Activated CD4-positive, alpha-beta T cell treated with anti-CD3 and anti-CD28 coated beads, Interleukin-2, amount 50 U/mL, for 24 hours (primary cell): ENCODE data around the gene ACOX3.
"Not testable (repeated sequence)": the region's sequence is repeated elsewhere in the genome, so short reads cannot be mapped to it uniquely, and the experiment has no call there.

Experiments used
- DNase-seq, 2 donors: peaks; one replicate each; pipeline ENCODE4 v3.0.0-alpha.2; 2020; ENCODE audit warnings: low read depth in 1 of 2, low spot score in 1 of 2

Gene ACOX3

DNA sequence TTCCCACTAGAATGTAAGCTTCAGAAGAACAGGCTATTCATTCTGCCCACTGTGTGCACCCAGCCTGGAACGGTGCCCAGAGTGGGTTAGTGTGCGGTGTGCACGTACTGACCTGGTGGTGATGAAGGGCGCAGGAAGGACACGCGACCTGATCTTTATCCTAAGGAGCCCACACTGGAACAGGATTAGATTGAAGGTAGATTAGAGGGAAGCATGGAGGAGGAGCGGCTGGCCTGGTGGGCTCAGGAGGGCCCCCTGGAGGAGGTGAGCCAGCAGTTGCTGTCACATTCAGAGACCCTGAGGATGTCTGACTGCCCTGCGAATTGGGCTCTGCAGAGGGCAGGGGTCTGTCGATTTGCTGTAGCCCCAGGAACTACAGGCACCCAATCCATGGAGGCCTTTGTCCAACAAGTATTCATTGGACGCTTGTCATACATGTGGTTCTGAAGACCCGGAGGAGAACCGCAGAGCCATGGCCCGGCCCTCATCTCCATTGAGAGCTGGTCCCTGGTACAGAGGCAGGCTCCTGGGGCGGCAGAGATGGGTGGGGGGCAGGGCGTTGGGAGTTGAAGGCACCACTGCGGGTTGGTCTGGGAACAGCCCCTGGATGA lies 97.8 kb downstream of the ACOX3 start:
- no peak for DNase-seq

DNA sequence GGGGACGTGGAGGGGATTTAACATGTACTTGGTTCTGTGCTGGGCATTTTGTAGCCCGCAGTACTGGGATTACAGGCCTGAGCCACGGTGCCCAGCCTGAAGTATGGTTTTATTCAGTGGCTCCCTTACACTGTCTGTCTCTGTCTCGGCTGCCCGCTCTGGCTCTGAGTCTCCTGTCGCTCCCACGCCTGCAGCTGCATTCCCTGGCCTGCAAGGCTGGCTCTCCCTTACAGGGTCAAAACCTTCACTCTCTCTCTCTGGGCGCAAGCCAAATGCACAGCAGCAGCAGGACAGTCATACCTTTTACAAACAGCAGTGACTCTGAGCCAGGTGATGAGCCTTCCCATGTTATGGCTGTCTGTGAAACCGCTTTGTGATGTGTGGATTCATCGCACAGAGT lies 98.8 kb downstream of the ACOX3 start:
- DNase-seq = no peak

DNA sequence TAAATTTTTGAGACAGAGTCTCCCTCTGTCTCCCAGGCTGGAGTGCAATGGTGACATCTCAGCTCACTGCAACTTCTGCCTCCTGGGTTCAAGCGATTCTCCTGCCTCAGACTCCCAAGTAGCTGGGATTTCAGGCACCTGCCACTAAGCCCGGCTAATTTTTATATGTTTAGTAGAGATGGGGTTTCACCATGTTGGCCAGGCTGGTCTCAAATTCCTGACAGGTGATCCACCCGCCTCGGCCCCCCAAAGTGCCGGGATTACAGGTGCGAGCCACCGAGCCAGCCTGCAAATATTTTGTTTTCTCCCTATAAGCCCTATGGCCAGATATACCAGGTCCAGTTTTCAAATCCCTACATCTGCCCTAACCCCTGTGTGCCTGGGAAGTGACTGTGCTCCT lies 99.2 kb downstream of the ACOX3 start:
- DNase-seq = not testable (repeated sequence)

DNA sequence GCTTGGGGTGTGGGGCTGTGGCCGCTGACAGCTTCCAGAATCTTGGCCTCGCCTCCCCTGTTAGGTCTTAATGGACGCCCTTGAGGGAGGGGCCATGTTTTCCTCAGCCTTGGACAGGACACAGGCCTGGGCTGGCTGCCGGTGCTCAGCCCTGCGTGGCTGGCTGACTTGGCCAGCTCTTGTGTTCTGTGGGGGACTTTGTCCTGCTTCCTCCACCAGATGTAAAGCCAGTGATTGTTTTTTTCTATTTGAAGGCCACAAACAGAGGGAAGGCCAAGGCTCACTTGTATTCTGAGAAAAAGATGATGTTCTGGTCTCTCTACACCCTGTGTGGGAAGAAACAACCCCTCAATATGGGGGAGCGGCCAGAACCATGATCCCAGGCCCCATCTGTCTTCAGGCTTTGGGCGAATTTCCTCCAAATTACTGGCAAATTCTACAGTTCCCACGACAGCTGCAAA lies 99.7 kb downstream of the ACOX3 start:
- no peak for DNase-seq

DNA sequence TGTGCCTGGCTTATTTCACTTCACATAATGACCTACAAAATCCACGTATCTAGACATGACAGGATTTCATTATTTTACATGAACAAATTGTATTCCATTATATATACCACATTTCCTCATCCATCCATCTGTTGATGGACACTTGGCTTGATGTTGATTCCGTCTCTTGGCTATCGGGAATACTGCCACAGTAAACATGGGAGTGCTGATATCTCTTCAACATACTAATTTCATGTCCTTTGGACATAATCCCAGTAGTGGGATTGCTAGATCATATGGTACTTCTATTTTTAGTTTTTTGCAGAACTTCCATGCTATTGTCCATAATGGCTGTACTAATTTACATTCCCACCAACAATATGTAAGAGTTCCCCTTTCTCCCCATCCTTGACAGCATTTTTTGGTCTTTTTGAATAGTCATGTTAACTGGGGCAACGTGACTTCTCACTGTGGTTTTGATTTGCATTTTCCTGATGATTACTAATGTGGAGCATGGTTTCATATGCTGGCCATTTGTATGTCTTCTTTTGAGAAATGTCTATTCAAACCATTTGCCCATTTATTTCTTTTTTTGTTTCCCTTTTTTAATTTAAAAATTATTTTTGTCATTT lies 102.1 kb downstream of the ACOX3 start:
- DNase-seq = no peak

DNA sequence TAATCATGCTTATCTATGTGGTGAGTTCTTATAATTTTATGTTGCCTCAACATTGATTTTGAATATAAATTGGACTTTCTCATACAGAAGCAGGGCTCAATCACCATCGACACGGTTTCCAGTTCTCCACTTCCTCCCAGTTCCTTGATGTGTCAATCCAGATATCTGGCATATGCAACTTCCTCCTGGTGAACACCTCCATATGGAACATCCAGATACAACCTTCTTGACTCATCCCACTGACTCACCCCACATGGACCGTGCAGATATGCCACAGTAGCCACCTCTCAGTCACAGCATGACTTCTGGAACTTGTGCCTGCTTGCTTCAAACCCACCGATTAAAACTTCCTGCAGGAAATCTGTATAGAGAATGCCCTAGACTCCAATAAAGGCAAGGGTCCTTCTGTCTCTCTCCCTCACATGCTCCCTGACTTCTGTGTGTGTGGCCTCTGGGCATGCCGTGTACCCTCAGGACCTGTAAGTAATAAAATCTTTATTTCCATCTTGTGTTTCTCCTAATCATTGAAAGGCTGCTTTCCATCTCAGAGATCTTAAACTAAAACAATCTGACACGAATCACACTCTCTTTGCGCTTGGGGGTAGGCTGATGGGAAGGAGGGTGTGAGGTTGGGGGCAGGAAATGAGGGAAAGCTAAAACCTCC lies 104.0 kb downstream of the ACOX3 start:
- DNase-seq = no peak

DNA sequence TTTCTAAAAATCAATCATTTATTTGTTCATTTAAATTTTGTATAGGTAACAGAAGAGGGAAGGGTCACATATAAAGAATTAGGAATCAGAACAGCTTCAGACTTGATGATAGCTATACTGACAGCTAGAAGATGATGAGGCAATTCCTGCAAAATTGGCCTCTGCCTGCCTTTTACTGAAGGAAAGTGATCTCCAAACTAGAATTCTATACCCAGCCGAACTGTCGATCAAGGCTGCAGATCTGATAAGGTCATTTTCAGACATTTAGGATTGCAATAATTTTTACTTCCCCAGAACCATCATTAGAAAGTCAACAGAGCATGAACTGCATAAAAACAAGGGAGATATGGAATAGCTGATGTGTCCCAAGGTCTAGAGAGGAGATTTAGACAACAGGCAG lies 104.7 kb downstream of the ACOX3 start:
- DNase-seq = no peak

GRCh38 chr4:8334786-8335460 lies 105.6 kb downstream of the ACOX3 start:
- no peak for DNase-seq

- DNase-seq = no peak
Measured at GRCh38 chr4:8333726-8334460, 106.6 kb downstream of the ACOX3 start.

DNA sequence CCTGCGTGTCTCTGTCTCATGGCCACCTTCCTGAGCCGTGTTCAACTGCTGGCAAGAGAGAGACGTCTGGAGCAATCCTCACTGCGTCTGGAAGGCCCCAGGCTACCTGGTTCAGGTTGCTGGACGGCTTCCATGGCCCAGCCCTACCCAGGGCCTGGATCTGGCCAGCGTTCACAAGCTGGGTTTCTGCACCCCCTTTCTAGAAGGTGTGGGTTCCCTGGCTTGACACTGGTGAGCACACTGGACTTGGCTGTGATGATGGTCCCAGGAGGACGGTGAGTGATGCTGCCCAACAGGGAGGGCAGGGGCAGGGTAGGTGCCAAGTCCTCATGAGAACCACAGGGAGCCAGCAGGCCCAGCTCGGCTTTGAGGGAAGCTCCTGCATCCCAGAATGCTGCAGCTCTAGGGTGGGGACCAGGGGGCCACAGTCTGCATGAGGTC lies 107.6 kb downstream of the ACOX3 start:
- no peak for DNase-seq

DNA sequence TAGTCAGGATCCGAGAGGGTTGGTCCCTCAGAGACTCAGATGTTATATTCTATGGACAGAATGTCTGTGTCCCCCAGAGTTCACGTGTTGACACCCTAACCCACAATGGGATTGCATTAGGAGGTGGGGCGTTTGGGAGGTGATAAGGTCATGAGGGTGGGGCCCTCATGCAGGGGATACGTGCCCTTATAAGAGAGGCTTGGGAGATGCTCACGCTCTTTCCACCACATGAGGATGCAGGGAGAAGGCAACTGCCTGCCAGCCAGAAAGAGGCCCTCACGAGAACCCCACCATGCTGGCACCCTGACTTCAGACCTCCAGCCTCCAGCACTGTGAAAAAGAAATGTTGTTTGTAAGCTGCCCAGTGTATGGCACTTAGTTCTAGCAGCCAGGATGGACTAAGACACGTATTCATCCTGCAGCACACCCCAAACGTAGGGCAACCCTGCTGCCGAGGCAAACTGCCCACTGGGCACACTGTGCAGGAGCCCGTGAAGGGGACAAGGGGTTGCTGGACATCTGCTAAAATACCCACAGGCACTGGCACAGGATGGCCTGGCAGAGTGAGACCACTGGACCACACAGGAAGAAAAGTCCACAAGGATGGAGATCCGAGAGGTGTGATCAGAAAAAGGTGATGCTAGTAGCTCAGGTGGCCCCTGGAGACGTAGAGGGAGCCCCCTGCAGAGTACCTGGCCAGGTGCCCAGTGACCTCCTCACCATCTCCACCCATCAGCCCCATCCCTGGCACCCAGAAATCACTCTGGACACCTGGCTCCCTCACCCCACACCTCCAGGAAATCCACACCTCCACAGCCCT lies 108.3 kb downstream of the ACOX3 start:
- DNase-seq = no peak

- DNase-seq = no peak
Measured at GRCh38 chr4:8331575-8331955, 109.0 kb downstream of the ACOX3 start.

GRCh38 chr4:8330821-8331574 lies 109.5 kb downstream of the ACOX3 start:
- no peak for DNase-seq

GRCh38 chr4:8329859-8330761 lies 110.4 kb downstream of the ACOX3 start:
- DNase-seq = no peak

DNA sequence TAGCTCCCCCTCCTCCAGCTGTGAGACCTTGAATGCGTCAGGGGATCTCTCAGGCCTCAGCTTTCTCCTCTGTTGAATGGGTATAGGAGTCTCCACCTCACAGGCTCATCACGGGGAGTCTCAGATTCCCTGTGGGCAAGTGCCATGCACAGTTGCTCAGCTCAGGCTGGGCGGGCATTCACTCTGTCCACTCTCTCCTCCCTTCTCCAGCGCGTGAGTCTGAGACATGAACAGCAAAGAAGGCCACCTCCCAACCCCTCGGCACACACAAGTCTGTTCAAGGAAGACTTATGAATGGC lies 111.0 kb downstream of the ACOX3 start:
- DNase-seq = no peak

DNA sequence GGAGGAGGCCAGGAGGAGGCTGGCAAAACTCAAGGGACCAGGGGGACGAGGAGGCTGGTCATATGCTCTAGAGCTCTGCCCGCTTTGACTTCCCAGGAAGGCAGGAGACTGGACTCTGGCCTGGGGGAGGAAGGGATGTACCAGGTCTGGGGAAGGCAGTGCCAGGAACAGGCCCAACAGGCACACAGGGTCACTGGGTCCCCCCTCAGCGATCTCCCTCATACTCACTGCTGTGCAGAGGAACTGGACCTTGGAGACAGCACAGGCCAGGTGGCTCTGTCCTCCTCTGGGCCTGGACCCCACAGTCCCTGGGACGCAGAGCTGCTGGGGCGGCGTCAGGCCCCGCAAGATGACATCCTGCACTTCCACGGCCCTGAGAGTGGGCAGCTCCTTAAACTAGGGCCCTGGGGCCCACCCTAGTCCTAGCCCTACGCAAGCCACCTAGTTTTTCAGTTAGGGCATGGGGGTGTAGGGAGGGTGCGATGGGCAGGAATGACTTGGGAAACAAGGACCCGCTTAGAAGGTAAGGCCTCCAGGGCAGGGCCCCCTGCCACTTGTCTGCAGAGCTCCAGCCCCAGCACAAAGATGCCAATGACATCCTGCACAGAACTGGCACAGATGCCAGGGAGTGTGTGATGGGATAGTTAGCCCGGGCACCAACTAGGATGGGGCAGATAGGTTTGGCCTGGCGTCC lies 111.5 kb downstream of the ACOX3 start:
- DNase-seq = no peak

- no peak for DNase-seq
Measured at GRCh38 chr4:8328456-8328855, 112.1 kb downstream of the ACOX3 start.

- no peak for DNase-seq
Measured at GRCh38 chr4:8326206-8326605, 114.3 kb downstream of the ACOX3 start.
